Stimulated activated naive CD8-positive, alpha-beta T cell treated with anti-CD3 and anti-CD28 coated beads, Interleukin-15, Interleukin-2, amounts not matched to agents 100 ng/mL and 50 ng/mL, for 24 hours (primary cell): ENCODE measurements around the gene RFTN1.

Source experiments
- H3K27ac Mint-ChIP-seq: one replicate; pipeline ENCODE4 v1.8.0; 2021; ENCODE audit warnings: mild to moderate bottlenecking, mixed read lengths
- H3K27me3 Mint-ChIP-seq: one replicate; pipeline ENCODE4 v1.8.0; 2021; ENCODE audit warnings: mixed read lengths
- H3K36me3 Mint-ChIP-seq: one replicate; pipeline ENCODE4 v1.8.0; 2021; ENCODE audit warnings: low read depth, mixed read lengths
- H3K4me1 Mint-ChIP-seq: one replicate; pipeline ENCODE4 v1.8.0; 2021; ENCODE audit warnings: low read depth, mixed read lengths
- H3K4me3 Mint-ChIP-seq: one replicate; pipeline ENCODE4 v1.8.0; 2021; ENCODE audit warnings: mild to moderate bottlenecking, mixed read lengths
- H3K9me3 Mint-ChIP-seq: one replicate; pipeline ENCODE4 v1.8.0; 2021; ENCODE audit warnings: mixed read lengths

The RFTN1 gene

DNA sequence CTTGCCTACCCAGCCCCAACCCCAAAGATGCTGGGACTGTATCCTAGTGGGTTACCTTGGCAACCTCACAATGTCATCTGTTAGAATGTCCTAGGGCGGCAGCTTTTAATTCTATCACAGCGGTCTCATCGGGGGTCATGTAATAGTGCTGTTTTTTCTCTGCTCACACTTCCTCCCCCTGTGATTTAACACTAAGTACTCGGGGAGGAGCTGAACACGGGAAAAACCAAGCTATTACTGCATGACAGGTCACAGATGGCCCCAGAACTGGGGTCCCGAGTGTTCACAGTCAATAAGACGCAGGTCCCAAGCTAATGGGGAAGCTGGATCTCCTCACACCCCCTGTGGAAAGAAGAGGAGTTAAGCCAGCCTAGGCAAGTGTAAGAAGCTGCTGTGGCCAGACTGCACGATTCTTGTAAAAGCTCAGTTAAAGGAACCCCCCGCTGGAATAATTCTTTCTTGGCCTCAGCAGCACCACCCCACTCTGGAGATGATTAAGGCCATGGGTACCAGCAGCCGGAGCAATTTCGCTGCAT lies 2.5 kb upstream of the RFTN1 start:
- Mint-ChIP-seq H3K27me3 (no peaks in the 10 kb centered on the region), H3K36me3 (peaks cover 12% of the 10 kb centered on the region), H3K4me1 (peaks cover 85% of the 10 kb centered on the region), H3K4me3 (peak overlapping the region; percentile 90), H3K9me3 (no peaks in the 10 kb centered on the region), H3K27ac (peak overlapping the region; percentile 83)

DNA sequence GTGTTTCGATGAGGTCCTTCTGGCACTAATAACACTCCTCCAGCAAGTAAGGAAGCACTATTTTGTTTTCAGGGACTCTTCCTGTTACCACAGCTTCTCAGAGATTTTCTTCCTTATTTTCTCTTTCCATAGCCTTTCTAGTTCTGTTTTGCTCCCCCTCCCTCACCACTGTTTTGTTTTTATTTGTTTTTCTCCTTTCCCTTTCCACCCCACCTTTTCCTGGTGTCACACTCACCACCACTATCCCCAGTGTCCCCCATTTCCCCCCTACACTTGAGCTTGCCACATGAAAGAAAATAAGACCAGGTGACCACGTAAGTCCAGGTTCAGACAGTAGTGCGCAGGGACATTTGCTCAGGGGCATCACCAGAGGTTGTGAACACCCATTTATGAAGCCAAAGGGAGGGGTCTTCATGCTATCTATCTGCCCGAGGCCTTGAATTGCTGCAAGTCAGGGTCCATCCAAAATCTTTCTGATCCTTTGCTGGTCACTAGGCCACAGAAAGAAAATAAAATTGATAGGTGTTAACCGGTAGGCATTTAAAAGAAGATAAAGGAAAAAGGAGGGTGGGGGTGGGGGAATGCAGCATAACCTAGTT lies 1.4 kb upstream of the RFTN1 start:
- H3K27ac Mint-ChIP-seq, result peak overlapping the region; percentile 91
- no peaks in the 10 kb centered on the region for H3K9me3 Mint-ChIP-seq
- H3K27me3 Mint-ChIP-seq, result no peaks in the 10 kb centered on the region
- peak overlapping the region; percentile 90 for H3K4me3 Mint-ChIP-seq
- peaks cover 85% of the 10 kb centered on the region for H3K4me1 Mint-ChIP-seq
- peaks cover 19% of the 10 kb centered on the region for H3K36me3 Mint-ChIP-seq

- Mint-ChIP-seq H3K4me1 (peaks cover 85% of the 10 kb centered on the region), H3K36me3 (peaks cover 19% of the 10 kb centered on the region)
Measured at GRCh38 chr3:16514021-16514700, 662 bp upstream of the RFTN1 start.

GRCh38 chr3:16512435-16513140 lies 911 bp downstream of the RFTN1 start:
- peaks cover 86% of the 10 kb centered on the region for H3K4me1 Mint-ChIP-seq
- no peaks in the 10 kb centered on the region for H3K9me3 Mint-ChIP-seq
- peaks cover 30% of the 10 kb centered on the region for H3K36me3 Mint-ChIP-seq
- H3K27ac Mint-ChIP-seq, result peak overlapping the region; percentile 99
- peak overlapping the region; percentile 90 for H3K4me3 Mint-ChIP-seq
- no peaks in the 10 kb centered on the region for H3K27me3 Mint-ChIP-seq

More at GRCh38 chr3:16514021-16514700, 662 bp upstream of the RFTN1 start:
- peak overlapping the region; percentile 90 for H3K4me3 Mint-ChIP-seq
- H3K27ac Mint-ChIP-seq, result peak overlapping the region; percentile 91
- no peaks in the 10 kb centered on the region for H3K27me3 Mint-ChIP-seq
- H3K9me3 Mint-ChIP-seq, result no peaks in the 10 kb centered on the region

DNA sequence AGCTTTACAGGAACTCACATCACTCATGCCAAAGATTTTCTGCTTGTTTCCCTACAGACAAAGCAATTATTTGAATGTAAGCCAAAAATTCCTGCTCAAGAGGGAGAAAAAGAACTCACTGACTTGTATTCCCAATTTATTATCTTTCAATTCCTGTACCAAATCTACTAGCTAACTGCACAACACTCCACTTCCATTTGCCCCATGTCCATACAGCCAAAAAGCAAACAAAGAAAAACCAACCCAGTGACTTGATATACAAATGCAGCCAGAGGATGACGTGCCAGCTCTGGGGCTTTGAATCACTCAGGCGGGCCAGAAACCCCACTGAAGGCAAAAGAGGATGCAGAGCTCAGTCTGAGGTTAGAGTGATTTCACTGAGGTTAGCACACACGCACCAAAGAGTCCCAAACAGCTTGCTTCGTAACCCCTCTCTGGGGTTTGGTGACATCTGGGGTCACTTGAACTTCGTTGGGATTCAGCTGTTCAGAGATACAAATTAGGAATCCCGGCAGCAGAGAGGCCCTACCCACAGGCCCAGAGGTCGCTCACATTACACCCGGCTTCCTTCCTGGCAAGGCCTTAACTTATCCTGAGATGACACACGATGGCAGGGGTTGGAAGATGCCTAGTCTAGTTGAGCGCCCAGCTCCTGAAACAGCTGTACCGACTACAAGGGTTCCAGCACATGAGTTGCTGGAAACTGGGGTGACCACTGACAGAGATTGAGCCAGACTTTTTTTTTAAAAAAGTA lies 1.6 kb downstream of the RFTN1 start:
- Mint-ChIP-seq H3K4me3 (peak overlapping the region; percentile 90), H3K27ac (peak overlapping the region; percentile 99), H3K36me3 (peaks cover 35% of the 10 kb centered on the region), H3K27me3 (no peaks in the 10 kb centered on the region), H3K9me3 (no peaks in the 10 kb centered on the region), H3K4me1 (peaks cover 86% of the 10 kb centered on the region)

- Mint-ChIP-seq H3K27me3 (no peaks in the 10 kb centered on the region), H3K9me3 (no peaks in the 10 kb centered on the region), H3K27ac (peak overlapping the region; percentile 99), H3K4me3 (peak overlapping the region; percentile 90), H3K36me3 (peaks cover 46% of the 10 kb centered on the region), H3K4me1 (peaks cover 86% of the 10 kb centered on the region)
Measured at GRCh38 chr3:16510620-16511319, 2.7 kb downstream of the RFTN1 start.

GRCh38 chr3:16509721-16510619 lies 3.5 kb downstream of the RFTN1 start:
- Mint-ChIP-seq H3K27ac (peak overlapping the region; percentile 96), H3K36me3 (peaks cover 54% of the 10 kb centered on the region), H3K27me3 (no peaks in the 10 kb centered on the region), H3K4me1 (peaks cover 86% of the 10 kb centered on the region), H3K9me3 (no peaks in the 10 kb centered on the region), H3K4me3 (peak overlapping the region; percentile 90)

DNA sequence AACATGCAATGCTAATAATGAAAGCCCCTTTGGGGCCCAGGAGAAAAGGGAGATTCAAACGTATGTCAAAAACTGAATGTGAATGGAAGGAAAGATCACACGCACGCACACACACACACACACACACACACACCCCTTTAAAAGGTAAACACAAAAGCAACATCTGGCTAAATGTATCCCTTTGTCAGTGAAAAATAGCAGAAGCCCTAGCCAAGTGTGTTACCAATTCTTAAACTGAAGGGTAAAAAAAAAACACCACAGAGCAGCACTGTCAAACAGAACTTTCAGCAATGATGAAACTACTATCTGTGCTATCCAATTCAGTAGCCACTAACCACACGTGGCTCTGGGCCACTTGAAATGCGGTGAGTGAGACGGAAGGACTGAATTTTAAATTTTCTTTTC lies 4.9 kb downstream of the RFTN1 start:
- H3K4me3 Mint-ChIP-seq, result peak overlapping the region; percentile 67
- H3K4me1 Mint-ChIP-seq, result peaks cover 88% of the 10 kb centered on the region
- H3K27ac Mint-ChIP-seq, result peak overlapping the region; percentile 71
- no peaks in the 10 kb centered on the region for H3K27me3 Mint-ChIP-seq
- peaks cover 66% of the 10 kb centered on the region for H3K36me3 Mint-ChIP-seq
- no peaks in the 10 kb centered on the region for H3K9me3 Mint-ChIP-seq

GRCh38 chr3:16508243-16508578 lies 5.3 kb downstream of the RFTN1 start:
- Mint-ChIP-seq H3K4me3 (peak overlapping the region; percentile 67), H3K9me3 (no peaks in the 10 kb centered on the region), H3K27me3 (no peaks in the 10 kb centered on the region), H3K36me3 (peaks cover 70% of the 10 kb centered on the region), H3K4me1 (peaks cover 91% of the 10 kb centered on the region), H3K27ac (peak overlapping the region; percentile 71)

- H3K4me3 Mint-ChIP-seq, result peak overlapping the region; percentile 67
- H3K36me3 Mint-ChIP-seq, result peaks cover 74% of the 10 kb centered on the region
- H3K27ac Mint-ChIP-seq, result peak overlapping the region; percentile 71
Measured at GRCh38 chr3:16507578-16508242, 5.8 kb downstream of the RFTN1 start.

GRCh38 chr3:16506884-16507577 lies 6.5 kb downstream of the RFTN1 start:
- peaks cover 99% of the 10 kb centered on the region for H3K4me1 Mint-ChIP-seq
- H3K27ac Mint-ChIP-seq, result peak overlapping the region; percentile 71
- H3K36me3 Mint-ChIP-seq, result peaks cover 74% of the 10 kb centered on the region
- H3K27me3 Mint-ChIP-seq, result no peaks in the 10 kb centered on the region
- peak overlapping the region; percentile 0 for H3K4me3 Mint-ChIP-seq
- H3K9me3 Mint-ChIP-seq, result no peaks in the 10 kb centered on the region

More at GRCh38 chr3:16507578-16508242, 5.8 kb downstream of the RFTN1 start:
- Mint-ChIP-seq H3K4me1 (peaks cover 96% of the 10 kb centered on the region), H3K9me3 (no peaks in the 10 kb centered on the region), H3K27me3 (no peaks in the 10 kb centered on the region)

GRCh38 chr3:16506451-16506850 lies 7.0 kb downstream of the RFTN1 start:
- Mint-ChIP-seq H3K9me3 (no peaks in the 10 kb centered on the region), H3K36me3 (peaks cover 71% of the 10 kb centered on the region), H3K27me3 (no peaks in the 10 kb centered on the region), H3K4me3 (no peak overlapping the region), H3K4me1 (peaks cover 94% of the 10 kb centered on the region), H3K27ac (no peak overlapping the region)
